ENCODE results near the gene PCDH18.
A peak's percentile ranks its signal among the peaks of the same experiment; 100 is the strongest.
"Not testable (repeated sequence)": the region's sequence is repeated elsewhere in the genome, so short reads cannot be mapped to it uniquely, and the experiment has no call there.

The PCDH18 gene

DNA sequence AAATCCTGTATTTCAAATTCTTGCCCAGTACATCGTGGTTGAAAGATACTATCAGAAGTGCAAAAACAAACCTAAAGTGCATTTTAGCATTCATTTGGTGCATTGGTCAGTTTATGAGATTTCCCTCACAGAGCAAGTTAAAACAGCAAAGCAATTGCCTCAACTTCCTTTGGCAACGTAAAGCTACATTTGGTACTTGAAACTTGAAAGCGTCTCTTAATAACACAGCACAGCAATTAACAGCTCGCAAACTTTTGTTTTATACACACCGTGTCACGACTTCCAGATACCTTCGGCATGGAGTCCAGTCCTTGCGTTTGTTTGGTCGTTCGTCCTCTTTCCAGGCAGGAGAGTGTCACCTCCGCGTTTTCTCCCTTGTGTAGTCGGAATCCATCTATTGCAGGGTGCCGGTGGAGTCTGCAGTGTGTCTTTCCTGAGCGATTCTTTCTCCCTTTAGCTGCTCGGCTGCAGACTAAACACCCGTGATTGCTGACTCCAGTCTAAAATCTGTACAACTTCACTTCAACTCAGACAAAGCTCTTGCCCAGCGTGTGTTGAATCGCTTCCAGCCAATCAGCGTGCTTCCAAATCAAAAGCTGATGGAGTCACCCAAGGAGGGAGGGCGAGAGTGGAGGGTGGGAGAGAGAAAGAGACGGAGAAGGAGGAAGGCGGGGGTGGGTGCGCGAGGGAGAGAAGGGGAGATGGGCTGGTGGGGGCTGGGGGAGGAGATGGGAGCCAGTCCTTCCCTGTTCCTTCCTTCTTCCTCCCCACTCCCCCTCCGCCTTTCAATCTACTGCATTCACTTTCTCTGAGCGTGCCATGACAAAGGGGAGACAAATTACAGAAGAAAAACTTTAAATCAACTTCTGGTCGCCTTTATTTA, at the start of gene PCDH18:
Gene PCDH18, minus strand, starts transcription at position 509 of the 883 bp plus-strand sequence. Its CDS starts 406 bp downstream, at position 103.
- DNase-seq: peak; percentile 18

- DNase-seq: no peak
These were observed 44.2 kb upstream of the PCDH18 start for GRCh38 chr4:137576446-137576845.

DNA sequence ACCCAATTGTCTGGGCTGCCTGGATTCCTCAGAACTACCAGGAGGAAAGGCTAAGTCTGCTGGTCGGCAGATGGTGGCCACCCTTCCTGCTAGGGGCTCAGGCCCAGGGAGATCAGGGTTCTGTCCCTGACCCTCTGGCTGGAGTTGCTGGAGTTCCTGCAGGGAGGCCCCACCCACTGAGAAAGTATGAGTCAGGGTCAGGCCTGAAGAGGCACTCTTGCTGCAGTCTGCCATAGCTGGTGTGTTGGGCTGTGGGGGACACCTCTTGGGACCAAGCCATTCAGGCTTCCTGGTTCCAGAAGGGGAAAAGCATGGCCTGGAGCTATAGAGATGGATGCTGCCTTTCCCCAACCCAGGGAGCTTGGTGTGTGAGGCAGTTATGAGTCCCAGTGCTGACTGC, 40.4 kb upstream of the PCDH18 start:
- DNase-seq: no peak

DNA sequence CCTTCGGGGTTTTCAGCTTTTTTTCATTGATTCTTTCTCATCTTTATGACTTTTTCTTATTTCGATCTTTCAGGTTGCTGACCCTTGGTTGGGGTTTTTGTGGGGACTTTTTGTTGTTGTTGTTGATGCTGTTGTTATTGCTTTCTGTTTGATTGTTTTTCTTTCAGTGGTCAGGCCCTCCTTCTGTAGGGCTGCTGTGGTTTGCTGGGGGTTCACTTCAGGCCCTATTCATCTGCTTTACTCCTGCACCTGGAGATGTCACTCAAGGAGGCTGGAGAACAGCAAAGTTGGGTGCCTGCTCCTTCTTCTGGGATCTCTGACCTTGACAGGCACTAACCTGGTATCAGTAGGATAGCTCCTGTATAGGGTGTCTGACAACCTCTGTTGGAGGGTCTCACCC, 39.9 kb upstream of the PCDH18 start:
- DNase-seq: no peak

GRCh38 chr4:137559801-137560200, 27.5 kb upstream of the PCDH18 start:
- no peak for DNase-seq

- no peak for DNase-seq
These were observed 26.7 kb upstream of the PCDH18 start for GRCh38 chr4:137558951-137559350.

DNA sequence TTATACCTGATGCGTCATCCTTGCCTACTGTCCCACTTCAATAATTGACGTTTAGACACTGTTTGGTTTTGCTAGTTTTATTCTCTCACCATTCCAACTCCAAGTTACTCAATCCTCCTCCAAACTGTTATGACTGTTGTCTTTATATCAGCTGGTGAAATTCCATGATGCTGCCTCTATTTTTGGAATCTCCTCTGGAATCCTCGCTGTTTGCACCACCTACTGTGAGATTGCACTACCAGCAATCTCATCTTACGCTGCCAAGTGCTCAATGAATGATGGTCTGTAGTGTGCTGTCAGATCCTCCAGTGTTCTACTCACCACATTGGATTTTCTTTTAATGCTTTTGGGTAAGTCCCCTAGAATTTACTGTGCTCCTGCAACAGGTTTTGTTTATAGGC, 13.2 kb upstream of the PCDH18 start:
- peak; percentile 91 for DNase-seq

GRCh38 chr4:137543648-137544047, 11.4 kb upstream of the PCDH18 start:
- no peak for DNase-seq

DNA sequence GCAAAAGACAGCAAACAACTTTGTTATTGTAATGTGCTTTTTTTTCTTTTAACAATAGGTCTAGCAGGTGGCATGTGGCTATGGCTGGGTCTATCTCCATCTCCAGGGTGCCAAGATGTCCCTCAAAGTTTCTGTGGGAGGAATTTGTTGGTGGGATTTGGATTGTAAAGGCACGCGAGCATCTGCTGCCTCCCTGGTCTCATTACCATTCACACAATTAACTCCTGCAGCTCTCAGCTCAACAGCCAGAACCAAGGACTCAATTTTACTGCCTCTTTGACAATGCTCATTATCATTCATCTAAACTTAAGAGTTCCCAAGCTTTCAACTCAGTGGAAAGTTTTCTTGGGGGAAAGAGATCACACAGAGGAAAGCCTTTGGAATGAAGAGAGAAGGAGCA, 10.9 kb upstream of the PCDH18 start:
- no peak for DNase-seq

GRCh38 chr4:137541876-137542646, 9.8 kb upstream of the PCDH18 start:
- no peak for DNase-seq

DNA sequence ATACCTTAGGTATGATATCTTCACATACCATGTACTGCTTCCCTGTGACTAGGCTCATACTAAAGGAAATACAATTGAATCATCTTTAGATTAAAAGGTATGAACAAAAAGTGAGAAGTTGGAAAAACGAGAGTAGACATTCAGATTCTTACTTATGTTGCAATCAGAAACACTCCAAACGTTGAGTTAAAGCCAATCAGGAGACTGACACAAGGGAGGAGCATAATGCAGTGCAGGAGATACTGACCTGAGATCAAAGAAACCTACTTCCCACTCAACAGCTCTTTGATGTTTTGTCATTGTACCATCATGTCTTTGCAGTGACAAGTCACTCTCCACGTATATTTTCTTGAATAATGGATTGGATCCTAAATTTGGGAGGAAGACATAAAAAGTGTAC, 8.9 kb upstream of the PCDH18 start:
- peak; percentile 27 for DNase-seq

- no peak for DNase-seq
These were observed 8.1 kb upstream of the PCDH18 start for GRCh38 chr4:137540356-137540755.

DNA sequence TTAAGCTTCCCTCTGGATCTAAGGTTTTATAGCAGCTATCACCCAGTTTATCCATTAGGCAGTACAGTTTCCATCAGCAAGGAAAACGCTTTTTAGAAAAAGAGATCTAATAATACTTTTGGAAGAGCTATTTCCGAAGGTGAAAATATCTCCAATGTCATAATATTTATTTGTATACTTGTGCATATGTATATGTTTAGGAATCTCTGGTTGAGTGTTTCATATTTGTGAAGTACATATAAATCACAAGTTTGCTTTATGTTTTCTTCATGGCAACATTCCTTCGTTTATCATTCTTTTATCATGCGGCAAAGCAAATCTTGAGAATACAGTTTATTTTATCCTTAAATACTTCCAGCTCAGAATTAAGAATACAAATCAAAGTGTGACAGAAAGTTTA, 6.2 kb upstream of the PCDH18 start:
- no peak for DNase-seq

DNA sequence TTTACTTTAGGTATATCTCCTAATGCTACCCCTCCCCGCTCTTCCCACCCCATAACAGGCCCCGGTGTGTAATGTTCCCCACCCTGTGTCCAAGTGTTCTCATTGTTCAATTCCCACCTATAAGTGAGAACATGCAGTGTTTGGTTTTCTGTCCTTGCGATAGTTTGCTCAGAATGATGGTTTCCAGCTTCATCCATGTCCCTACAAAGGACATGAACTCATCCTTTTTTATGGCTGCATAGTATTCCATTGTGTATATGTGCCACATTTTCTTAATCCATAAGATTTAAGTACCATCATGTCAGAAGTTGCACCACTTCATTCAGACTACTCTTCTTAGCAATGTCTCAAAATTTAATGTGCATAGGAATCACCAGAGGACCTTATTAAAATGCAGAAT, 5.5 kb upstream of the PCDH18 start:
- DNase-seq: not testable (repeated sequence)

DNA sequence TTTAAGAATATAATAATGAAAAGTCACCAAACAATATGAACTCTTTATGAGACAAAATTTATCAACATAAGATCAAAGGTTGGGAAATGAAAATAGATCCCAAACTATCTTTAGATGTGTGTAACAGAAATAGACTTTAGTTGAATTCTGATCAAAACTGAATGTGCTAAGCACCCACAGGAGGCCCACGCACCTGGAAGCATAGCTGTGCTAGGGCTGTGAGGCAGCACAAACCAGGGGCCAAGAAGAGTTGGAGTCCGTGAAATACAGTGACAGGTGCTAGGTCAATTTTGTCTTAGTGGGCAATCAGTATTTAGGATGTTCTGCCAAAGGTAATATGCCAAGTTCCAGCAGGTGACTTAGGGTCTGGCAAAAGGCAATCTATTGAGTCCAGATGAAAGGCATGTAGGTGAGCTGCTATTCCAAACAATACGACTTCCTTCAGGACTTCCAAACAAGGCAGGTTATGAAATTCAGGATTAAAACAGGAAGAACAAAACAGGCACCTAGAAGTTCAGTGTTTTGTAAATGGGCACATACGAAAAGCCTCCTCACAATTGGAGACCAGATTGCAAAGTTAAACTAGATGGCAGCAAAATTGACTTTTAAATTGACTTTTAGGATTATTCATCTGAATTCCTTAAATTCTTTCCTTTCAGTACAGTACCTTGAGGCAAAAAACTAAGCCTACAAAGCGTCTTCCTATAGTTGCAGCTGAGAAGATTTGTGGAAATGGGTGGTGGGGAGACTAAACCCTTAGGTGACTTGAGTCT, 4.7 kb upstream of the PCDH18 start:
- DNase-seq: peak; percentile 4

DNA sequence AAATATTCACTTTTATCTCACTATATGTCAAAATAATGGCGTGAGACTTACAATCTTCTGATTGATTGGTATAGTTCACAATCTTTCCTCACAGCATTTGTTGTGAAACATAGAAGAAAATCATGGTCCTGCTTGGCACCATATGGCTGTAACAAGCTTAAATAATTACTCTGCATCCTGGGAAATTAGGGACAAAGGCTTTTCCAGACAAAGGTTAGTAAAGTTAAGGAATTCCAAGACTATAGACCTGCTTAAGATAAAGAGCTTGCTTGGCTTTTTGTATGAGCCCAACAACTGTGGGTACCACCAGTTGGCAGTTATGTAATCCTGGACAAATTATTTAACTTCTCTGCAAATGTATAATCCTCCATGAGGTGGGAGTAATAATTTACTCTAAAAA, 3.4 kb upstream of the PCDH18 start:
- DNase-seq: no peak

- no peak for DNase-seq
These were observed 2.2 kb upstream of the PCDH18 start for GRCh38 chr4:137534516-137534915.

DNA sequence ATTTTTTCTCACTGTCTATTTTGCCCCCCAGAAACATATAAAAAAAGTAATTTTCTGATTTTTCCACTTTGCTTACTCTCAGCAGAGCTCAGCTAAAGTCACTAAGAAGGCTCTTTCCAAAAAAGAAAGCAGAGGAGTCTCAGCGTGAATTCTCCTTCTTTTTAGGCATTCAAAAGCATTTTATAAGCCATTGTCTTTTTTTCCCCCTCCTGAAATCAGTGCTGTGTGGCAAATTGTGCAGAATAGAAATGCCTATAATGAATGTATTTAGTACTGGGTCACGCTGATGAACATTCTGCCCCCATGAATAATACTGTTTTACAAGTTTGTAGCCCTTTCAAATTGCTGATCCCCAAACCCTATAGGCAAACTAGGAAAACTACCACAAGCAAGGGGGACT, 1.6 kb upstream of the PCDH18 start:
- no peak for DNase-seq

DNA sequence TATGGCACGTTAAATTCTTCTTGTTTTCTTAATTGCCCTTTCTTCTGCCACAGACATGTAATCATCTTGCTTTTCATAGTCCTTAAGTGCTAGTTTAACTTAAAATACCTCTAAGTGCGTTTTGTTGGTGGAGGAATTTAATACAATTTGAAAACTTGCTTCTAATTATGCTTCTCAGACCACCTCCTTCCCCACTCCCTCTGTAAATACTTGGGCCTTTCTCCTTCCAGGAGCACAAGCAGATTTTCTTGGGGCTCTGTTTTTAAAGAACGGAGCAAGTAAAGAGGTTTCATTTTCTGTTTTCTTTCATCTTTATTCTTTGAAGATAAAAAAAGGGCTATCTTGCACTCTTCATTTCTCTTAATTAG, 559 bp upstream of the PCDH18 start:
- DNase-seq: no peak

- no peak for DNase-seq
These were observed 917 bp downstream of the PCDH18 start for GRCh38 chr4:137531168-137531985.

- DNase-seq: no peak
These were observed 2.1 kb downstream of the PCDH18 start for GRCh38 chr4:137530176-137530575.

GRCh38 chr4:137529432-137529831, 2.9 kb downstream of the PCDH18 start:
- no peak for DNase-seq

- no peak for DNase-seq
These were observed 3.6 kb downstream of the PCDH18 start for GRCh38 chr4:137528673-137529072.

Measured in NCI-H226 (cell line).